Esophagus squamous epithelium (tissue), 4 donors: ENCODE measurements around the gene PRMT1.

Source experiments
- CTCF ChIP-seq, 6 experiments: fragments of 450-650 bp in 4 of 6; fragments of 200-600 bp in 2 of 6; sonication (generic) in 2 of 6; IDR thresholded peaks; one replicate each; pipeline ENCODE4 v1.5.1; 2016 to 2019; ENCODE audit warnings: antibody characterized with exemption in 6 of 6, mild to moderate bottlenecking in 4 of 6, moderate library complexity in 4 of 6
- POLR2A ChIP-seq, 4 donors: fragments of 450-650 bp; IDR thresholded peaks; one replicate each; pipeline ENCODE4 v1.6.1; 2017; ENCODE audit warnings: antibody characterized with exemption in 4 of 4, mild to moderate bottlenecking in 4 of 4, moderate library complexity in 3 of 4

- no peak for TF ChIP-seq CTCF (IDR thresholded peaks at IDR 0.05)
- peak in 1 of 4 donors; percentile 46 for TF ChIP-seq POLR2A (IDR thresholded peaks at IDR 0.05)
Measured at GRCh38 chr19:49690656-49691242, 13.7 kb downstream of the PRMT1 start, which contains the start of gene CPT1C.
